ENCODE measurements around the gene CTNS. TPM values are rescaled to one million over a fixed set of nuclear protein-coding genes. Genes with fewer than 3 reads are reported as not detected.

Gene CTNS
- total RNA-seq, 1 donor from 2014 or later: 12.8 TPM

DNA sequence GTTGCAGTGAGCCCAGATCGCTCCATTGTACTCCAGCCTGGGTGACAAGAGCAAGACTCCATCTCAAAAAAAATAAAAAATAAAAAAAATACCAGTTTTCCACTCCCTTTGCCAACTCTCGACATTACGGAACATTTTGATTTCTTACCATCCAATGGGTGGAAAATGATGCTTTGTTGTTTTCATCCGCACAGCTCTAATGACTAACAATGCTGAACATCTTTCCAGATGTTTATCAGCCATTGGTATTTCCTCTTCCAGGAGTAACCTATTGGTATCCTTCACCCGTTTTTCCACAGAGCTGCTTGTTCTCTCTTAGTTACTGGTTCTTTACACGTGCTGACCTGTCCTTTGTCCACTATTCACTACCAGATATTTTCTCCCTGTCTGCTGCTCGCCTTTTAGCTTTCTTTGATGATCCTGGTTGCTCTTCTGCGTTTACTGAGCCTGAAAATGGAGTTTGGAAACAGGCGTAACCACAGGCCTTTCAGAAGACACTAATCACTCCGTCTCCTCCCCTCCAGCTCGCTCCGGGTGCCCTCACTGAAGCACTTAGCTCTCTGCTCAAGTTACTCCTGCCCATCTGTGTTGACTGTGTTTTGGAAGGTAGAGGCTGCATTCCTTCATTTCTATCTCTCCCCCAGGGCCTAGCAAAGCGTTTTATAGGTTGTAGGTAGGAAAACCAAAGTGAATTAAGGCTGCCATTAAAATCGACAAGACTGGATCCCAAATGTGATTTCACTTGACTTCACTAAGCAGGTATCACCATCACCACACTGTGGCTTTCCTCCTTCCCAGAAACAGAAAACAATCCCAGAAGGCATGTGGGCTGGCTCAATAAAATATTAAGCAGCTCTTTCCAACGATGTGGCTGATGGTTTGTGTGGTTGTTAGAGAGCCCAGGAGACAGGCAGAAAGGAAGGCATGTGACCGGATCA, 9.5 kb upstream of the CTNS start:
- Mint-ChIP-seq H3K36me3 (ENCODE audit: low read depth) (peaks cover 62% of the 10 kb centered on the region), H3K4me3 (no peak overlapping the region), H3K4me1 (no peaks in the 10 kb centered on the region), H3K9me3 (no peaks in the 10 kb centered on the region), H3K27ac (no peak overlapping the region), H3K27me3 (no peaks in the 10 kb centered on the region)
- ChIA-PET POLR2A (interaction anchor here (1.2 kb wide), 1 partner anchor 9 kb away, joined by 4 read pairs; the partner anchor contains the start of genes CTNS and SHPK), CTCF (interaction anchor here (0.7 kb wide), 1 partner anchor 196 kb away, joined by 4 read pairs; no protein-coding TSS in a partner anchor)
- DNase-seq (no peak), ATAC-seq (ENCODE audit: low read depth) (no peak)
- intact Hi-C loops (cut with micrococcal nuclease): no loop called here
- TF ChIP-seq CTCF (IDR thresholded peaks at IDR 0.05): no peak

DNA sequence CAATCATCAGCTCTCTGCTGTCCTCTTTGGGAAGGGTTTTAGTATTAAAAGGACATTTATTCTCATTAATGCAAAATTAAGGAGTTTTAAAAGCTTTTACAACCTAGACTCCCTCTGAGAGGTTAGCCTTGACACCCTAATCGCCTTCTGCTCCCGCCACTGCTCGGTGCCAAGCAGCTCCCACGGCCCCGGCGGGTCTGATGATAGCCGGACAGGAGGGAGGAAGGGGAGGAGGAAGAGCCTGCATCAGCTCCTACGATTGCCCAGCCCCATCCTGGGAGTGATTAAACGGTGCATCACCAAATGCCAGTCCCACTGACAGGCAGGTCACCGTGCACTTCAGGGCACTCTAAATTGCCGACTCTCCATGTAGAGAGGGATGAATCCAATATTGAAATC, 8.8 kb upstream of the CTNS start:
- ATAC-seq (ENCODE audit: low read depth): no peak
- intact Hi-C loops (cut with micrococcal nuclease): no loop called here
- H3K27me3 Mint-ChIP-seq: no peaks in the 10 kb centered on the region
- no peaks in the 10 kb centered on the region for H3K9me3 Mint-ChIP-seq
- peaks cover 65% of the 10 kb centered on the region for H3K36me3 Mint-ChIP-seq (ENCODE audit: low read depth)
- ChIA-PET POLR2A (interaction anchor here (1.2 kb wide), 1 partner anchor 9 kb away, joined by 4 read pairs; the partner anchor contains the start of genes CTNS and SHPK), CTCF (no interaction called here)
- DNase-seq: no peak
- H3K4me1 Mint-ChIP-seq: no peaks in the 10 kb centered on the region
- no peak for TF ChIP-seq CTCF (IDR thresholded peaks at IDR 0.05)
- no peak overlapping the region for H3K27ac Mint-ChIP-seq
- no peak overlapping the region for H3K4me3 Mint-ChIP-seq

- intact Hi-C loops (cut with micrococcal nuclease): loop anchor here (10.0 kb wide), 1 partner anchor 466 kb away; no protein-coding TSS in a partner anchor
- DNase-seq: no peak
- ChIA-PET POLR2A (interaction anchor here (0.6 to 0.8 kb wide), 3 partner anchors 215 to 1579 kb away, joined by 3 to 15 read pairs (median 10); partner anchors contain the start of gene NCBP3), CTCF (no interaction called here)
- H3K36me3 Mint-ChIP-seq (ENCODE audit: low read depth): peaks cover 38% of the 10 kb centered on the region
- peaks cover 10% of the 10 kb centered on the region for H3K4me1 Mint-ChIP-seq
- ATAC-seq (ENCODE audit: low read depth): no peak
- H3K9me3 Mint-ChIP-seq: no peaks in the 10 kb centered on the region
- H3K27ac Mint-ChIP-seq: no peak overlapping the region
- no peaks in the 10 kb centered on the region for H3K27me3 Mint-ChIP-seq
- TF ChIP-seq CTCF (IDR thresholded peaks at IDR 0.05): no peak
- no peak overlapping the region for H3K4me3 Mint-ChIP-seq
These were observed 5.8 kb upstream of the CTNS start for GRCh38 chr17:3630781-3631180.

DNA sequence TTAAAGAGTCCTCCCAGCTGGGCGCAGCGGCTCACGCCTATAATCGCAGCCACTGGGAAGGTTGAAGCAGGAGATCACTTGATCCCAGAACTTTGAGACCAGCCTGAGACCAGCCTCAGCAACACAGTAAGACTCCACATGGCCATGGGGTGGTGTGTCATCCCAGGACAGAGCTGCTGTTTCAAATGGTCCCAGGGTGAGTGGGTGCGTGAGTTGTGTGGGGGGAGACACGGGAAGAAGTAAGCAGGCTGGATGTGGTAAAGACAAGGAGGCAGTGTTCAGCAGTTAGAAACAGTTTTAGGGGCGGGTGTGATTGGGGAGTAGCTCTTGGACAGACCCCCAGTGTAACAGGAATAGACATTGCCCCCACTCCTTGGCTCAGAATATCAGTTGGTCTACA, 4.3 kb upstream of the CTNS start:
- Mint-ChIP-seq H3K4me1 (peaks cover 14% of the 10 kb centered on the region), H3K4me3 (no peak overlapping the region), H3K36me3 (ENCODE audit: low read depth) (peaks cover 30% of the 10 kb centered on the region), H3K27ac (no peak overlapping the region), H3K27me3 (no peaks in the 10 kb centered on the region), H3K9me3 (no peaks in the 10 kb centered on the region)
- no peak for ATAC-seq (ENCODE audit: low read depth)
- intact Hi-C loops (cut with micrococcal nuclease): loop anchor here (10.0 kb wide), 1 partner anchor 467 kb away; no protein-coding TSS in a partner anchor
- ChIA-PET POLR2A (no interaction called here), CTCF (no interaction called here)
- no peak for DNase-seq
- TF ChIP-seq CTCF (IDR thresholded peaks at IDR 0.05): no peak
